HG02870 (cell line): ENCODE data around the gene SOSTDC1.
A peak's percentile ranks its signal among the peaks of the same experiment; 100 is the strongest.

Source experiments
- ATAC-seq: cut with Tn5 transposase; IDR thresholded peaks from one replicate; pipeline ENCODE4 v1.9.1; 2021; ENCODE audit warnings: mild to moderate bottlenecking, moderate library complexity; ENCODE audit not compliant: unreplicated experiment

The SOSTDC1 gene

DNA sequence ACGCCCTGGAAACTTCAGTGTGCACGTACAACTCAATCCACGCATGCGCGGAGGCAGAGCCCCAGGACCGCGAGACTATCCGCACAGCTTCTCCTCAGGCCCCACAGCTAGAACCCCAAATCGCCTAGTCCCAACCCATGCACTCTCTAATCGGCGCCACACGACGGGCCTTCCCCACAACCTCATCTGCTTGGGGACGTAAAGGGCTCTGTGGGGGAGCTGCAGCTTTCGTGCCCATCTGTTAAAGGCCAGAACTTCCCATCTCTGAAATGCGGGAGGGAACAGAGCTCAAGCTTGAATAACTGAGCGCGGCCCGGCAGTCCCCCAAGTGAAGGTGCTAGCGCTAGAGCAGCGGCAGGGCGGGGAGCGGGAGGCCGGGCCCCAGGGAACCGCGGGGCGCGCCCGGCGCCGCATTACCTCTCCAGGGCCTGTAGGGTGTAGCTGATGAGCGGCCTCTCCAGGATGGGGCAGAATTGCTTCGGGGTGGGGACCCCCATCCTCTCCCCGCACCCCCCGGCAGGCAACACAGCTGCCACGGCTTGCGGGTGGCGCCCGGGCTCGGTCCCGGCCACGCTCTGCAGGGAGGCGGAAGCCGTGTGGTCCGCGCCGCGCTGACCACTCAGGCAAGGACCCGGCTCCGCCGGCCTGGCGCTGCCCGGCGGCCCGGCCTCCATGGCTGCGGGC, 44.7 kb downstream of the SOSTDC1 start:
- peak; percentile 86 for ATAC-seq

GRCh38 chr7:16420329-16420648, 45.2 kb downstream of the SOSTDC1 start:
- ATAC-seq: no peak

DNA sequence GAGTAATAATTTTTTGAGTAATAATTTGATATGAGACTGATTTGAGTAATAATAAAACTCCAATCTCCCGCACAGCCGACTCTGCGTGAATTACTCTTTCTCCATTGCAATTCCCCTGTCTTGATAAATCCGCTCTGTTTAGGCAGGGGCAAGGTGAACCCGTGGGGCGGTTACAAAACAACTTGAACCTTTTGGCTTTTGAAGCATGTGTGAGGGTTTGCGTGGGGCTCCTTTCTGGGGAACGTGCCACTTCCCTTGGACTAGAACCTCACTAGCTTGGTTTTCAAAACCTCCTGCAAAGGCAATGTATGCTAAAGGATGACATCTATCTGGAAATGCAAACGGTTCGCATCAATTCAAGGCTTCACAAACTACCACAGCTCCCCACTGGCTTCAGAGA, 45.7 kb downstream of the SOSTDC1 start:
- no peak for ATAC-seq

DNA sequence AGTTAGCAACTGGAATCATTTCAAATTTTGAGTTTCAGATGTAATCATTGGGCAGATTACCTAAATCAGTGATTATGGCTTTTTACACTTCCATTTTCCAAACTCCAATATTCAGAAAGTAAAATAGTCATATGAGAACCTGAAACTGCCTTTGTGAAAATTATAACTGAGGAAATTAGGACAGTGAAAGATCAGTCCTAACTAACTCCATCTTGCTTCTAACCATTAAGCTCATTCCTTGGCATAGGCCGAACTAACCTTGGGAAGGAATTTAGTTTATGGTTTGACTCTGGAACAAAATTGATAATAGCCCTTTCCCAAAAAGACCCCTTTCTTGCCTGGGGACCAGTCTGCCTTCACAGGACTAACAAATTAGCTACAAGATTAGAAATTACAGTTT, 46.4 kb downstream of the SOSTDC1 start:
- no peak for ATAC-seq

- ATAC-seq: no peak
Observed at GRCh38 chr7:16417906-16418305, 47.6 kb downstream of the SOSTDC1 start.

DNA sequence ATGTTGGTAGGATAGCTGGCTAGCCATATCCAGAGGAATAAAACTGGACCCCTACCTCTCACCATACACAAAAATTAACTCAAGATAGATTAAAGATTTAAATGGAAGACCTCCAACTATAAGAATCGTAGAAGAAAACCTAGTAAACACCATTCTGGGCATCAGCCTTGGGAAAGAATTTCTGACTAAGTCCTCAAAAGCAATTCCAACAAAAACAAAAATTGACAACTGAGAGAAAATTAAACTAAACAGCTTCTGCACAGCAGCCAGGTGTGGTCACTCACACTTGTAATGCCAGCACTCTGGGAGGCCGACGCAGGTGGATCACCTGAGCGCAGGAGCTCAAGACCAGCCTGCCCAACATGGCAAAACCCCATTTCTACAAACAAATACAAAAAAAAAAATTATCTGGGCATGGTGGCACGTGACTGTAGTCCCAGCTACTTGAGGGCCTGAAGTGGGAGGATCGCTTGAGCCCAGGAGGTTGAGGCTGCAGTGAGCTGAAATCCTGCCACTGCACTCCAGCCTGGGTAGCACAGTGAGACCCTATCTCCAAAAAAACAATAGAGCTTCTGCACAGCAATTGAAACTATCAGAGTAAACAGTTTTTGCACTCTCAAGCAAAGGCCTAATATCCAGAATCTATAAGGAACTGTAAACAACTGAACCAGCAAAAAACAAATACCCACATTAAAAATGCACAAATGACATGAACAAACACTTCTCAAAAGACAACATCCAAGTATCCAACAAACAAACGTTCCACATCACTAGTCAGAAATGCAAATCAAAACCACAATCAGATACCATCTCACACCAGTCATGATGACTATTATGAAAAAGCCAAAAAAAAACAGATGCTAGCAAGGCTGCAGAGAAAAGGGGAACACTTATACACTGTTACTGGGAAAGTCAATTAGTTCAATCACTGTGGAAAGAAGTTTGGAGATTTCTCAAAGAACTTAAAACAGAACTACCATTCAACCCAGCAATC, 49.0 kb downstream of the SOSTDC1 start:
- no peak for ATAC-seq

GRCh38 chr7:16412274-16413254, 53.0 kb downstream of the SOSTDC1 start:
- no peak for ATAC-seq
